Heart left ventricle (tissue), 13 donors: ENCODE results near the gene MYBPC1.

Experiments
- CTCF ChIP-seq, 12 donors: fragments of 200-600 bp; sonication (generic) in 4 of 12; IDR thresholded peaks; one replicate each; pipeline versions ENCODE4 v1.5.0 to v1.8.0; 2018 to 2022; ENCODE audit warnings: antibody characterized with exemption in 12 of 12, mild to moderate bottlenecking in 5 of 12
- POLR2A ChIP-seq, 2 donors: fragments of 450-650 bp; IDR thresholded peaks; one replicate each; pipeline ENCODE4 v1.6.1; 2017; ENCODE audit warnings: antibody characterized with exemption in 2 of 2, mild to moderate bottlenecking in 2 of 2, moderate library complexity in 2 of 2
- donor health status: ischemic (EF 13 %, LVEDD 7.1; RV severe dilation, severe dysfunction).
- donor health status: DM: no; HTN: yes; CAD: no.
- donor health status: DM: no; HTN: no; CAD: no.
- donor health status: ischemic (EF 25% LVEDD 6.9; RV normal size, moderate dysfunction).
- donor health status: ischemic (EF 25% LVEDD 5.7; RV mildly dilated, moderate dysfunction).
- donor health status: ischemic (EF 35%, LVEDD 5.7; RV mildly dilated, moderate dysfunction).
- donor health status: nonischemic (EF 11% LVEDD 7.7; RV severe dilation, severe dysfunction).
- donor health status: DM: yes; HTN: yes; CAD: no.
- donor health status: PGD.
- donor health status: ischemic (EF 29% LVEDD 5.4; RV normal size, mild dysfunction).
- donor health status: nonischemic (EF 23%, LVEDD 6.1; RV moderate dilation, normal function).

DNA sequence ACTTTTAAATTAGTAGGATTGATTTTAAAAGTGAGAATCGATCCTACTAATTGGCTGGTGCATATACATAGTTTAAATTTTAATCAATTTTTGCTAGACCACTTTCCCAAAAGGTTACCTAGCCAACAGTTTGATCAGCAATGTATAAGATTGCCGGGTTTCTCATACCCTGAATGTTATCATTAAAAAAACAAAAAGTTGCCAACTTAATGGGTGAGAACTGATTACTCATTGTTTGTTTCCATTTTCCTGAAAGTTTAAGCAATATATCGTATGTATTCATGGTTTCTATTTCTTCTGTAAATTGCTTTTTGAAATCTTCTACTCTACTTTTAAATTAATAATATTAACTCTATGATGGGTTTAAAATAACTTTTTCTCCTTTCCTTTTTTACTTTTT lies 4.4 kb upstream of the MYBPC1 start:
- TF ChIP-seq CTCF (IDR thresholded peaks at IDR 0.05), result no peak
- TF ChIP-seq POLR2A (IDR thresholded peaks at IDR 0.05), result no peak
